ENCODE data around the gene ZBTB7C. TPM values are rescaled to one million over a fixed set of nuclear protein-coding genes. Genes with fewer than 3 reads are reported as not detected.

The ZBTB7C gene
- total and polyA plus RNA-seq, 4 donors, result 0.19 to 1.1 (median 0.45) TPM

DNA sequence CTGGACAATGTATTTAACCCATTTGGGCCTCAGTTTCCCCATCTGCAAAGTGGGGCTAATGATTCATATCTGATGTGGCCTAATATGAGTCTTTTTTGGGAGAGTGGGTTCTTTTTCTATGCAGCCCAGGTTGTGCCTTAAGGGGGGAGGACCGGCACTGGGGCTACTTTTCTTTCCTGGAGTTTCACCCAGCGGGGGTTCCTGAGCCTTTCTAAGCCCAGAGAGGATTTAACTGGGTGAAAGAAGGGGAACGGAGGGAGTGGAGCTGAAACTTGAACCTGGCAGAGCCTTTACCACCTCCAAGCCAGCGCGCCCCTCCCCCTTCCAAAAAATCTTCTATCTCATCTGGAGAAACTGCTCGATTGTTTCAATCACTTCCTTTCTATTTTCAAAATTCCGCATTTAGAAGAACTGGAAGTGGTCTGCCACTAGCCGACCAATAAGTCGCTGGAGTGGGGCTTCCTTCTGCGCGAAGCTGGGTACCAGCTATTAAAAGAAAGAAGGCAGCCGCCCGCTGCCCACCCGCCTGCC lies 273.7 kb downstream of the ZBTB7C start:
- no peaks in the 10 kb centered on the region for H3K36me3 ChIP-seq (ENCODE audit: control insufficient read depth in 4 of 4, insufficient read depth in 3 of 4, low read depth in 1 of 4, low read length in 3 of 4)
- no peak overlapping the region for H3K9ac ChIP-seq (ENCODE audit: low read depth in 1 of 2, low read length in 2 of 2)
- DNase-seq (ENCODE audit: low spot score), result no peak
- peaks cover 2 to 30% (median 13%) of the 10 kb centered on the region in 4 donors for H3K4me1 ChIP-seq (ENCODE audit: control insufficient read depth in 4 of 4, insufficient read depth in 4 of 4, low read length in 3 of 4)
- H3K9me3 ChIP-seq (ENCODE audit: control insufficient read depth in 4 of 4, low read length in 3 of 4), result no peaks in the 10 kb centered on the region
- H3K27ac ChIP-seq (ENCODE audit: low read depth in 1 of 2, low read length in 2 of 2), result no peak overlapping the region
- TF ChIP-seq, protein P1, sequence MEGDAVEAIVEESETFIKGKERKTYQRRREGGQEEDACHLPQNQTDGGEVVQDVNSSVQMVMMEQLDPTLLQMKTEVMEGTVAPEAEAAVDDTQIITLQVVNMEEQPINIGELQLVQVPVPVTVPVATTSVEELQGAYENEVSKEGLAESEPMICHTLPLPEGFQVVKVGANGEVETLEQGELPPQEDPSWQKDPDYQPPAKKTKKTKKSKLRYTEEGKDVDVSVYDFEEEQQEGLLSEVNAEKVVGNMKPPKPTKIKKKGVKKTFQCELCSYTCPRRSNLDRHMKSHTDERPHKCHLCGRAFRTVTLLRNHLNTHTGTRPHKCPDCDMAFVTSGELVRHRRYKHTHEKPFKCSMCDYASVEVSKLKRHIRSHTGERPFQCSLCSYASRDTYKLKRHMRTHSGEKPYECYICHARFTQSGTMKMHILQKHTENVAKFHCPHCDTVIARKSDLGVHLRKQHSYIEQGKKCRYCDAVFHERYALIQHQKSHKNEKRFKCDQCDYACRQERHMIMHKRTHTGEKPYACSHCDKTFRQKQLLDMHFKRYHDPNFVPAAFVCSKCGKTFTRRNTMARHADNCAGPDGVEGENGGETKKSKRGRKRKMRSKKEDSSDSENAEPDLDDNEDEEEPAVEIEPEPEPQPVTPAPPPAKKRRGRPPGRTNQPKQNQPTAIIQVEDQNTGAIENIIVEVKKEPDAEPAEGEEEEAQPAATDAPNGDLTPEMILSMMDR (IDR thresholded peaks at IDR 0.05; ENCODE audit: low read depth, low read length, missing input control), result no peak
- no peak for TF ChIP-seq HNF4A (conservative IDR thresholded peaks at IDR 0.05)
- TF ChIP-seq YY1 (IDR thresholded peaks at IDR 0.05), result no peak
- TF ChIP-seq, protein P2, sequence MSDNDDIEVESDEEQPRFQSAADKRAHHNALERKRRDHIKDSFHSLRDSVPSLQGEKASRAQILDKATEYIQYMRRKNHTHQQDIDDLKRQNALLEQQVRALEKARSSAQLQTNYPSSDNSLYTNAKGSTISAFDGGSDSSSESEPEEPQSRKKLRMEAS (IDR thresholded peaks at IDR 0.05), result no peak
- 31% methylated on average over 14 of the region's 14 CpGs for WGBS
- H3K4me3 ChIP-seq (ENCODE audit: low read depth in 1 of 3, low read length in 3 of 3), result peak overlapping the region in 2 of 3 donors; percentile 62 to 74
- H3K27me3 ChIP-seq (ENCODE audit: control insufficient read depth in 4 of 4, insufficient read depth in 4 of 4, low read length in 3 of 4), result no peaks in the 10 kb centered on the region

DNA sequence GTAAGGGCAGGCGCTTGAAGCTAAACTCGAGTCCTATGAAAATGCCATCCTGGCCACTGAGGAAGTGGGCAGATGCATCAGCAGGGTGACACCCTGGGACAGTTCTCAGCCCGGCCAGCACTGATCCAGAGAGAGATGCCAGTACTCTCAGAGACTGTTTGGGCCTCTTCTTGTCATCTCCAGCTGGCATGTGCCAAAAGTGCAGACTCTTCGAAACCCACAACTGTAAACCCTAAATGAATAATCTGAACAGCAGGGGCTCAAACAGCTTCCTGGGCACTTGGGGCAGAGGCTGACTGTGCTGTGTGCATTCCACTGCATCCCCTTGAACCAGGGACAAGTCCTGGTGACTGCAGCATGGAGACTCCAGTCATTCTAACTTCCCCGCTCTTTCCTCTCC lies 274.6 kb downstream of the ZBTB7C start:
- H3K4me1 ChIP-seq (ENCODE audit: control insufficient read depth in 4 of 4, insufficient read depth in 4 of 4, low read length in 3 of 4), result peaks cover 2 to 29% (median 17%) of the 10 kb centered on the region in 4 donors

DNA sequence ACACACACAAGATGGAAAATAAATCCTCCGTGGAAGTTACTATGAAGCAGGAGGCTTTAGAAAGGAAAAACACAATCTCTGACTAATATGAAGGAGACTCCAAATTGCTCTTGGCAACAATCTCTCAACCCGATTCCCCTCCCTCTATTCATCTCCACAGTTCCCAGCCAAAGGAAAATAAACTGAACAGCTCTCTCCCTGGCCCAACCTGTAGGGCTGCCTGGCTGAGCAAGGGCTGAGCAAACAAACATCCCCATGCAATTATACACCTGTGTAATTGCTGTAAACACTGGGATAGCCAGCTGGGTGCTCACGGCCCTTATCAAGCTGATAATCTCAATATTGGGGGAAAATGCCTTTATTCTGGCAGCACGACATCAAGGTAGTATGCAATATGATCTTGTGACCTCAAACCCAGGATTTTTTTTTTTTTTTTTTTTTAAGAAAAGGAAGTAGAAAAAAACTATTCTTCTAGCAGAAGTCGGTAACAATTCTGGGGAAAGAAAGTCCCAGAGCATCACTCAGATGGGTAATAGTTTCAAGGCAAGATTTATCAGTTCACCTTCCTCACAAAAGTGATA lies 275.4 kb downstream of the ZBTB7C start:
- no peak overlapping the region for H3K9ac ChIP-seq (ENCODE audit: low read depth in 1 of 2, low read length in 2 of 2)
- no peak overlapping the region for H3K27ac ChIP-seq (ENCODE audit: low read depth in 1 of 2, low read length in 2 of 2)
- H3K4me1 ChIP-seq (ENCODE audit: control insufficient read depth in 4 of 4, insufficient read depth in 4 of 4, low read length in 3 of 4), result peaks cover 2 to 28% (median 18%) of the 10 kb centered on the region in 4 donors

More for the DNA sequence above, 274.6 kb downstream of the ZBTB7C start:
- Histone ChIP-seq H3K9ac (ENCODE audit: low read depth in 1 of 2, low read length in 2 of 2) (no peak overlapping the region), H3K9me3 (ENCODE audit: control insufficient read depth in 4 of 4, low read length in 3 of 4) (no peaks in the 10 kb centered on the region), H3K27me3 (ENCODE audit: control insufficient read depth in 4 of 4, insufficient read depth in 4 of 4, low read length in 3 of 4) (no peaks in the 10 kb centered on the region), H3K36me3 (ENCODE audit: control insufficient read depth in 4 of 4, insufficient read depth in 3 of 4, low read depth in 1 of 4, low read length in 3 of 4) (no peaks in the 10 kb centered on the region), H3K27ac (ENCODE audit: low read depth in 1 of 2, low read length in 2 of 2) (no peak overlapping the region), H3K4me3 (ENCODE audit: low read depth in 1 of 3, low read length in 3 of 3) (no peak overlapping the region)
- DNase-seq (ENCODE audit: low spot score), result no peak
- TF ChIP-seq NR2F2 (IDR thresholded peaks at IDR 0.05) (no peak), RXRA (IDR thresholded peaks at IDR 0.05) (no peak), GABPA (IDR thresholded peaks at IDR 0.05 in 1 of 2, conservative IDR thresholded peaks at IDR 0.05 in 1 of 2) (no peak), TAF1 (conservative IDR thresholded peaks at IDR 0.05) (no peak), HNF4G (IDR thresholded peaks at IDR 0.05) (no peak), FOXA1 (IDR thresholded peaks at IDR 0.05) (no peak), HNF4A (conservative IDR thresholded peaks at IDR 0.05) (no peak)
- TF ChIP-seq, protein P3, sequence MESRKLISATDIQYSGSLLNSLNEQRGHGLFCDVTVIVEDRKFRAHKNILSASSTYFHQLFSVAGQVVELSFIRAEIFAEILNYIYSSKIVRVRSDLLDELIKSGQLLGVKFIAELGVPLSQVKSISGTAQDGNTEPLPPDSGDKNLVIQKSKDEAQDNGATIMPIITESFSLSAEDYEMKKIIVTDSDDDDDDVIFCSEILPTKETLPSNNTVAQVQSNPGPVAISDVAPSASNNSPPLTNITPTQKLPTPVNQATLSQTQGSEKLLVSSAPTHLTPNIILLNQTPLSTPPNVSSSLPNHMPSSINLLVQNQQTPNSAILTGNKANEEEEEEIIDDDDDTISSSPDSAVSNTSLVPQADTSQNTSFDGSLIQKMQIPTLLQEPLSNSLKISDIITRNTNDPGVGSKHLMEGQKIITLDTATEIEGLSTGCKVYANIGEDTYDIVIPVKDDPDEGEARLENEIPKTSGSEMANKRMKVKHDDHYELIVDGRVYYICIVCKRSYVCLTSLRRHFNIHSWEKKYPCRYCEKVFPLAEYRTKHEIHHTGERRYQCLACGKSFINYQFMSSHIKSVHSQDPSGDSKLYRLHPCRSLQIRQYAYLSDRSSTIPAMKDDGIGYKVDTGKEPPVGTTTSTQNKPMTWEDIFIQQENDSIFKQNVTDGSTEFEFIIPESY (IDR thresholded peaks at IDR 0.05), result no peak
- TF ChIP-seq, protein P2 (IDR thresholded peaks at IDR 0.05), result no peak
- TF ChIP-seq, protein P4, sequence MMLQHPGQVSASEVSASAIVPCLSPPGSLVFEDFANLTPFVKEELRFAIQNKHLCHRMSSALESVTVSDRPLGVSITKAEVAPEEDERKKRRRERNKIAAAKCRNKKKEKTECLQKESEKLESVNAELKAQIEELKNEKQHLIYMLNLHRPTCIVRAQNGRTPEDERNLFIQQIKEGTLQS (IDR thresholded peaks at IDR 0.05), result no peak
- WGBS, result 93% methylated on average over 5 of the region's 5 CpGs

More for the DNA sequence above, 275.4 kb downstream of the ZBTB7C start:
- no peak for DNase-seq (ENCODE audit: low spot score)
- 31% methylated on average over 5 of the region's 5 CpGs for WGBS
- Histone ChIP-seq H3K4me3 (ENCODE audit: low read depth in 1 of 3, low read length in 3 of 3) (no peak overlapping the region), H3K27me3 (ENCODE audit: control insufficient read depth in 4 of 4, insufficient read depth in 4 of 4, low read length in 3 of 4) (no peaks in the 10 kb centered on the region), H3K36me3 (ENCODE audit: control insufficient read depth in 4 of 4, insufficient read depth in 3 of 4, low read depth in 1 of 4, low read length in 3 of 4) (no peaks in the 10 kb centered on the region), H3K9me3 (ENCODE audit: control insufficient read depth in 4 of 4, low read length in 3 of 4) (no peaks in the 10 kb centered on the region)
- TF ChIP-seq, protein P5, sequence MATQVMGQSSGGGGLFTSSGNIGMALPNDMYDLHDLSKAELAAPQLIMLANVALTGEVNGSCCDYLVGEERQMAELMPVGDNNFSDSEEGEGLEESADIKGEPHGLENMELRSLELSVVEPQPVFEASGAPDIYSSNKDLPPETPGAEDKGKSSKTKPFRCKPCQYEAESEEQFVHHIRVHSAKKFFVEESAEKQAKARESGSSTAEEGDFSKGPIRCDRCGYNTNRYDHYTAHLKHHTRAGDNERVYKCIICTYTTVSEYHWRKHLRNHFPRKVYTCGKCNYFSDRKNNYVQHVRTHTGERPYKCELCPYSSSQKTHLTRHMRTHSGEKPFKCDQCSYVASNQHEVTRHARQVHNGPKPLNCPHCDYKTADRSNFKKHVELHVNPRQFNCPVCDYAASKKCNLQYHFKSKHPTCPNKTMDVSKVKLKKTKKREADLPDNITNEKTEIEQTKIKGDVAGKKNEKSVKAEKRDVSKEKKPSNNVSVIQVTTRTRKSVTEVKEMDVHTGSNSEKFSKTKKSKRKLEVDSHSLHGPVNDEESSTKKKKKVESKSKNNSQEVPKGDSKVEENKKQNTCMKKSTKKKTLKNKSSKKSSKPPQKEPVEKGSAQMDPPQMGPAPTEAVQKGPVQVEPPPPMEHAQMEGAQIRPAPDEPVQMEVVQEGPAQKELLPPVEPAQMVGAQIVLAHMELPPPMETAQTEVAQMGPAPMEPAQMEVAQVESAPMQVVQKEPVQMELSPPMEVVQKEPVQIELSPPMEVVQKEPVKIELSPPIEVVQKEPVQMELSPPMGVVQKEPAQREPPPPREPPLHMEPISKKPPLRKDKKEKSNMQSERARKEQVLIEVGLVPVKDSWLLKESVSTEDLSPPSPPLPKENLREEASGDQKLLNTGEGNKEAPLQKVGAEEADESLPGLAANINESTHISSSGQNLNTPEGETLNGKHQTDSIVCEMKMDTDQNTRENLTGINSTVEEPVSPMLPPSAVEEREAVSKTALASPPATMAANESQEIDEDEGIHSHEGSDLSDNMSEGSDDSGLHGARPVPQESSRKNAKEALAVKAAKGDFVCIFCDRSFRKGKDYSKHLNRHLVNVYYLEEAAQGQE (IDR thresholded peaks at IDR 0.05), result no peak
- TF ChIP-seq GABPA (IDR thresholded peaks at IDR 0.05 in 1 of 2, conservative IDR thresholded peaks at IDR 0.05 in 1 of 2) (no peak), HNF4A (conservative IDR thresholded peaks at IDR 0.05) (peak in 1 of 2 donors; percentile 10)

All from liver (tissue), 9 donors.